ENCODE results near the gene SLC39A11. TPM values are rescaled to one million over a fixed set of nuclear protein-coding genes. Genes with fewer than 3 reads are reported as not detected.

The SLC39A11 gene
- total RNA-seq, 4 donors from 2014 or later, result 23.0 to 30.9 (median 27.6) TPM

GRCh38 chr17:72737151-72737690, 355.3 kb downstream of the SLC39A11 start:
- no peaks in the 10 kb centered on the region for H3K9me3 ChIP-seq
- no peak overlapping the region for H3K27ac ChIP-seq
- DNase-seq, result no peak
- peaks cover 0 to 26% (median 0%) of the 10 kb centered on the region in 3 donors for H3K36me3 ChIP-seq
- TF ChIP-seq POLR2A (IDR thresholded peaks at IDR 0.05), result no peak
- TF ChIP-seq CTCF (IDR thresholded peaks at IDR 0.05), result no peak
- 94 to 95% methylated on average over 4 of the region's 4 CpGs for WGBS, 2 donors
- no peaks in the 10 kb centered on the region for H3K4me1 ChIP-seq
- intact Hi-C loops (cut with DNase I), result no loop called here
- H3K27me3 ChIP-seq, result no peaks in the 10 kb centered on the region
- H3K4me3 ChIP-seq, result no peak overlapping the region

DNA sequence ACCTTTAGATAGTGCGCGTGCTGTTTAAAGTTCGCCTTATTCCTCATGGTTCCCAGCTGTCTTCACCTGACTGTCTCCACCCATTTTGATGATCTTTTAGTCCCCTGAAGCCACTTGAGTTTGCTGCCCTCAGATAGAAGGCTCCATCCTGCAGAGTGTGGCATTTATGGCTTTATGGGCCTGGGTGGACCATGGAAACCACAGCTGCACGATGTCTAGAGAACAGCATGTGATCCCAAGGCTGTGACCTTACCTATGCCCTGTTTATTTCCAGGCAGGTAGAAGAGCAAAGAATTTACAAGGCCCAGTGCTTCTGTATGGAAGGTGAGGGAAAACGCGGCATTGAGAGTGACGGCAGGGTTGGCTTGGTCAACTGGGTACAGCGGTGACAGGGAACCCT, 356.9 kb downstream of the SLC39A11 start:
- no peaks in the 10 kb centered on the region for H3K9me3 ChIP-seq
- WGBS, 2 donors, result 94 to 95% methylated on average over 8 of the region's 8 CpGs
- H3K27ac ChIP-seq, result no peak overlapping the region
- peaks cover 0 to 26% (median 0%) of the 10 kb centered on the region in 3 donors for H3K36me3 ChIP-seq
- intact Hi-C loops (cut with DNase I), result no loop called here
- no peaks in the 10 kb centered on the region for H3K27me3 ChIP-seq
- DNase-seq, result no peak
- H3K4me3 ChIP-seq, result no peak overlapping the region
- no peak for TF ChIP-seq POLR2A (IDR thresholded peaks at IDR 0.05)
- no peaks in the 10 kb centered on the region for H3K4me1 ChIP-seq

GRCh38 chr17:72735048-72735447, 357.4 kb downstream of the SLC39A11 start:
- no peaks in the 10 kb centered on the region for H3K27me3 ChIP-seq
- no peaks in the 10 kb centered on the region for H3K9me3 ChIP-seq
- no peak overlapping the region for H3K4me3 ChIP-seq
- 94 to 95% methylated on average over 6 to 10 of the region's 10 CpGs for WGBS, 2 donors
- TF ChIP-seq CTCF (IDR thresholded peaks at IDR 0.05) (no peak), POLR2A (IDR thresholded peaks at IDR 0.05) (no peak)
- H3K27ac ChIP-seq, result no peak overlapping the region
- DNase-seq, result no peak
- no peaks in the 10 kb centered on the region for H3K4me1 ChIP-seq
- peaks cover 0 to 26% (median 0%) of the 10 kb centered on the region in 3 donors for H3K36me3 ChIP-seq
- intact Hi-C loops (cut with DNase I), result no loop called here

- Histone ChIP-seq H3K27me3 (no peaks in the 10 kb centered on the region), H3K36me3 (peaks cover 0 to 26% (median 0%) of the 10 kb centered on the region in 3 donors), H3K4me1 (no peaks in the 10 kb centered on the region), H3K27ac (no peak overlapping the region), H3K9me3 (no peaks in the 10 kb centered on the region), H3K4me3 (no peak overlapping the region)
- TF ChIP-seq CTCF (IDR thresholded peaks at IDR 0.05) (no peak), POLR2A (IDR thresholded peaks at IDR 0.05) (no peak)
- DNase-seq, result no peak
- 80 to 90% methylated on average over 8 of the region's 10 CpGs for WGBS, 2 donors
- intact Hi-C loops (cut with DNase I), result no loop called here
Observed at GRCh38 chr17:72734613-72735012, 357.9 kb downstream of the SLC39A11 start.

GRCh38 chr17:72733619-72734282, 358.7 kb downstream of the SLC39A11 start:
- TF ChIP-seq CTCF (IDR thresholded peaks at IDR 0.05) (no peak), POLR2A (IDR thresholded peaks at IDR 0.05) (no peak)
- 33 to 50% methylated on average over 1 to 2 of the region's 3 CpGs for WGBS, 2 donors
- Histone ChIP-seq H3K4me1 (no peaks in the 10 kb centered on the region), H3K27me3 (no peaks in the 10 kb centered on the region), H3K27ac (no peak overlapping the region), H3K9me3 (no peaks in the 10 kb centered on the region), H3K36me3 (peaks cover 0 to 26% (median 0%) of the 10 kb centered on the region in 3 donors), H3K4me3 (no peak overlapping the region)
- intact Hi-C loops (cut with DNase I), result no loop called here
- DNase-seq, result no peak

Measured in esophagus squamous epithelium (tissue), 5 donors.